ENCODE measurements around the gene TMEFF1.

The TMEFF1 gene

GRCh38 chr9:100619194-100619593 lies 146.2 kb downstream of the TMEFF1 start:
- DNase-seq (ENCODE audit: low spot score), result no peak

GRCh38 chr9:100619665-100620064 lies 146.7 kb downstream of the TMEFF1 start:
- no peak for DNase-seq (ENCODE audit: low spot score)

GRCh38 chr9:100623969-100624368 lies 151.0 kb downstream of the TMEFF1 start:
- DNase-seq (ENCODE audit: low spot score), result no peak

- no peak for DNase-seq (ENCODE audit: low spot score)
Measured at GRCh38 chr9:100626949-100627348, 154.0 kb downstream of the TMEFF1 start.
